Memory B cell (primary cell): ENCODE measurements around the gene C2CD4C.
"Not testable (repeated sequence)": the region's sequence is repeated elsewhere in the genome, so short reads cannot be mapped to it uniquely, and the experiment has no call there.

ENCODE experiments used
- ATAC-seq: fragments of 150-1000 bp; cut with Tn5 transposase; 2 replicates; pipeline ENCODE4 v1.10.0; 2021; ENCODE audit warnings: low read depth, mild to moderate bottlenecking, moderate library complexity
- DNase-seq, 2 donors: peaks; one replicate each; pipeline ENCODE4 v3.0.0; 2022; ENCODE audit warnings: low spot score in 2 of 2
- H3K27ac Mint-ChIP-seq: one replicate; pipeline ENCODE4 v1.8.0; 2022; ENCODE audit warnings: mild to moderate bottlenecking, moderate library complexity, mixed read lengths
- H3K27me3 Mint-ChIP-seq: one replicate; pipeline ENCODE4 v1.8.0; 2022; ENCODE audit warnings: mixed read lengths
- H3K36me3 Mint-ChIP-seq: one replicate; pipeline ENCODE4 v1.8.0; 2022; ENCODE audit warnings: mild to moderate bottlenecking, mixed read lengths
- H3K4me1 Mint-ChIP-seq: one replicate; pipeline ENCODE4 v1.8.0; 2022; ENCODE audit warnings: mixed read lengths
- H3K4me3 Mint-ChIP-seq: one replicate; pipeline ENCODE4 v1.8.0; 2022; ENCODE audit warnings: mild to moderate bottlenecking, moderate library complexity, mixed read lengths
- H3K9me3 Mint-ChIP-seq: one replicate; pipeline ENCODE4 v1.8.0; 2022; ENCODE audit warnings: mixed read lengths

C2CD4C gene

GRCh38 chr19:391207-391557 is 17.8 kb downstream of the C2CD4C start:
- Mint-ChIP-seq H3K27ac (no peak overlapping the region), H3K36me3 (peaks cover 12% of the 10 kb centered on the region), H3K4me3 (no peak overlapping the region), H3K9me3 (peaks cover 19% of the 10 kb centered on the region), H3K4me1 (peaks cover 16% of the 10 kb centered on the region), H3K27me3 (peaks cover 4% of the 10 kb centered on the region)
- no peak for DNase-seq
- ATAC-seq: no peak

- Mint-ChIP-seq H3K27ac (no peak overlapping the region), H3K4me3 (no peak overlapping the region), H3K27me3 (peaks cover 7% of the 10 kb centered on the region), H3K4me1 (peaks cover 13% of the 10 kb centered on the region), H3K36me3 (peaks cover 10% of the 10 kb centered on the region), H3K9me3 (peaks cover 16% of the 10 kb centered on the region)
- no peak for ATAC-seq
- no peak for DNase-seq
Measured at GRCh38 chr19:390386-391206, 18.4 kb downstream of the C2CD4C start.

- peaks cover 7% of the 10 kb centered on the region for H3K27me3 Mint-ChIP-seq
Measured at GRCh38 chr19:389935-390289, 19.0 kb downstream of the C2CD4C start.

GRCh38 chr19:389255-389934 is 19.6 kb downstream of the C2CD4C start:
- DNase-seq (no peak), ATAC-seq (no peak)
- Mint-ChIP-seq H3K27ac (no peak overlapping the region), H3K4me3 (no peak overlapping the region), H3K9me3 (peaks cover 10% of the 10 kb centered on the region), H3K27me3 (peaks cover 7% of the 10 kb centered on the region), H3K36me3 (peaks cover 6% of the 10 kb centered on the region), H3K4me1 (peaks cover 9% of the 10 kb centered on the region)

More at GRCh38 chr19:389935-390289, 19.0 kb downstream of the C2CD4C start:
- Mint-ChIP-seq H3K27ac (no peak overlapping the region), H3K4me1 (peaks cover 10% of the 10 kb centered on the region), H3K9me3 (peaks cover 13% of the 10 kb centered on the region), H3K4me3 (no peak overlapping the region), H3K36me3 (peaks cover 7% of the 10 kb centered on the region)
- DNase-seq: no peak
- ATAC-seq: no peak

- peaks cover 4% of the 10 kb centered on the region for H3K36me3 Mint-ChIP-seq
- no peak overlapping the region for H3K4me3 Mint-ChIP-seq
- H3K4me1 Mint-ChIP-seq: peaks cover 5% of the 10 kb centered on the region
- peaks cover 6% of the 10 kb centered on the region for H3K9me3 Mint-ChIP-seq
- peaks cover 9% of the 10 kb centered on the region for H3K27me3 Mint-ChIP-seq
- DNase-seq: no peak
- no peak overlapping the region for H3K27ac Mint-ChIP-seq
- no peak for ATAC-seq
Measured at GRCh38 chr19:388691-389090, 20.3 kb downstream of the C2CD4C start.

GRCh38 chr19:387777-388176 is 21.2 kb downstream of the C2CD4C start:
- no peaks in the 10 kb centered on the region for H3K36me3 Mint-ChIP-seq
- no peak overlapping the region for H3K4me3 Mint-ChIP-seq
- peaks cover 2% of the 10 kb centered on the region for H3K9me3 Mint-ChIP-seq
- no peak overlapping the region for H3K27ac Mint-ChIP-seq
- H3K27me3 Mint-ChIP-seq: peaks cover 9% of the 10 kb centered on the region
- no peak for ATAC-seq
- peaks cover under 1% of the 10 kb centered on the region for H3K4me1 Mint-ChIP-seq
- DNase-seq: no peak

- H3K4me3 Mint-ChIP-seq, DNase-seq, H3K36me3 Mint-ChIP-seq, H3K27me3 Mint-ChIP-seq, H3K9me3 Mint-ChIP-seq, H3K4me1 Mint-ChIP-seq, H3K27ac Mint-ChIP-seq, ATAC-seq: not testable (repeated sequence)
Measured at GRCh38 chr19:386632-387301, 22.2 kb downstream of the C2CD4C start.

- H3K4me1 Mint-ChIP-seq, H3K36me3 Mint-ChIP-seq, H3K27me3 Mint-ChIP-seq, H3K27ac Mint-ChIP-seq, H3K9me3 Mint-ChIP-seq, H3K4me3 Mint-ChIP-seq, DNase-seq, ATAC-seq: not testable (repeated sequence)
Measured at GRCh38 chr19:386189-386588, 22.8 kb downstream of the C2CD4C start.

GRCh38 chr19:384799-385169 is 24.2 kb downstream of the C2CD4C start:
- Mint-ChIP-seq H3K9me3 (peaks cover 10% of the 10 kb centered on the region), H3K4me3 (no peak overlapping the region), H3K27me3 (peaks cover 8% of the 10 kb centered on the region), H3K36me3 (peaks cover 7% of the 10 kb centered on the region), H3K4me1 (peaks cover 13% of the 10 kb centered on the region), H3K27ac (no peak overlapping the region)
- DNase-seq (no peak), ATAC-seq (no peak)

- DNase-seq (no peak), ATAC-seq (no peak)
- peaks cover 13% of the 10 kb centered on the region for H3K4me1 Mint-ChIP-seq
- H3K36me3 Mint-ChIP-seq: peaks cover 7% of the 10 kb centered on the region
- H3K27me3 Mint-ChIP-seq: peaks cover 7% of the 10 kb centered on the region
- H3K9me3 Mint-ChIP-seq: peaks cover 10% of the 10 kb centered on the region
- H3K27ac Mint-ChIP-seq: no peak overlapping the region
- no peak overlapping the region for H3K4me3 Mint-ChIP-seq
Measured at GRCh38 chr19:383922-384798, 24.8 kb downstream of the C2CD4C start.

- H3K4me1 Mint-ChIP-seq: peaks cover 13% of the 10 kb centered on the region
- ATAC-seq (no peak), DNase-seq (no peak)
- H3K9me3 Mint-ChIP-seq: peaks cover 10% of the 10 kb centered on the region
- peaks cover 7% of the 10 kb centered on the region for H3K27me3 Mint-ChIP-seq
- no peak overlapping the region for H3K4me3 Mint-ChIP-seq
- peak overlapping the region; percentile 88 for H3K27ac Mint-ChIP-seq
- peaks cover 7% of the 10 kb centered on the region for H3K36me3 Mint-ChIP-seq
Measured at GRCh38 chr19:383040-383439, 25.9 kb downstream of the C2CD4C start.

- H3K27me3 Mint-ChIP-seq, DNase-seq, H3K4me3 Mint-ChIP-seq, H3K36me3 Mint-ChIP-seq: not testable (repeated sequence)
- H3K27ac Mint-ChIP-seq: peak overlapping the region; percentile 88
- peak; percentile 78 for ATAC-seq
- peaks cover 10% of the 10 kb centered on the region for H3K9me3 Mint-ChIP-seq
- peaks cover 13% of the 10 kb centered on the region for H3K4me1 Mint-ChIP-seq
Measured at GRCh38 chr19:382578-382977, 26.4 kb downstream of the C2CD4C start.

- not testable (repeated sequence) for H3K36me3 Mint-ChIP-seq, H3K27me3 Mint-ChIP-seq, H3K4me3 Mint-ChIP-seq, ATAC-seq, DNase-seq
- peaks cover 13% of the 10 kb centered on the region for H3K4me1 Mint-ChIP-seq
- H3K27ac Mint-ChIP-seq: peak overlapping the region; percentile 72
- peaks cover 10% of the 10 kb centered on the region for H3K9me3 Mint-ChIP-seq
Measured at GRCh38 chr19:381901-382300, 27.0 kb downstream of the C2CD4C start.
